Astrocyte of the spinal cord (primary cell): Measurements from ENCODE around the gene ATP9A.
"Not testable (repeated sequence)": the region's sequence is repeated elsewhere in the genome, so short reads cannot be mapped to it uniquely, and the experiment has no call there.

ENCODE experiments used
- DNase-seq: peaks from one replicate; pipeline ENCODE4 v3.0.0; 2011; ENCODE audit warnings: low read depth, low spot score
- H3K4me3 ChIP-seq: 2 replicates; pipeline ENCODE4 v1.5.1; 2011; ENCODE audit warnings: low read depth, mild to moderate bottlenecking, low read length, moderate library complexity
- CTCF ChIP-seq: IDR thresholded peaks from 2 replicates; pipeline ENCODE4 v1.5.1; 2012; ENCODE audit warnings: low read depth, mild to moderate bottlenecking, low read length, inconsistent platforms
- in situ Hi-C: cut with HindIII; loops from 2 replicates; pipeline ENCODE4 v1.10.0; 2017; ENCODE audit warnings: low sequenced_read_pairs

Gene ATP9A

GRCh38 chr20:51692806-51693400, 75.3 kb downstream of the ATP9A start:
- TF ChIP-seq CTCF = no peak
- DNase-seq = no peak
- H3K4me3 ChIP-seq = no peak overlapping the region
- in situ Hi-C loops = no loop called here

GRCh38 chr20:51691703-51692102, 76.5 kb downstream of the ATP9A start:
- in situ Hi-C loops = no loop called here

GRCh38 chr20:51688600-51689244, 79.5 kb downstream of the ATP9A start:
- H3K4me3 ChIP-seq = no peak overlapping the region
- DNase-seq = no peak
- TF ChIP-seq CTCF = no peak
- in situ Hi-C loops = no loop called here

More at GRCh38 chr20:51691703-51692102, 76.5 kb downstream of the ATP9A start:
- DNase-seq = no peak
- TF ChIP-seq CTCF = no peak
- H3K4me3 ChIP-seq = no peak overlapping the region

GRCh38 chr20:51687630-51688029, 80.6 kb downstream of the ATP9A start:
- in situ Hi-C loops = no loop called here
- no peak overlapping the region for H3K4me3 ChIP-seq
- TF ChIP-seq CTCF = no peak
- no peak for DNase-seq

GRCh38 chr20:51687108-51687507, 81.1 kb downstream of the ATP9A start:
- in situ Hi-C loops = no loop called here
- peak; percentile 67 for DNase-seq
- no peak for TF ChIP-seq CTCF
- H3K4me3 ChIP-seq = no peak overlapping the region

- DNase-seq, in situ Hi-C loops, H3K4me3 ChIP-seq: not testable (repeated sequence)
These were observed 82.7 kb downstream of the ATP9A start for GRCh38 chr20:51685494-51685893.

- H3K4me3 ChIP-seq = no peak overlapping the region
- DNase-seq = no peak
- in situ Hi-C loops = no loop called here
- no peak for TF ChIP-seq CTCF
These were observed 88.0 kb downstream of the ATP9A start for GRCh38 chr20:51680067-51680749.
